HG02852 (cell line): ENCODE measurements around the gene LRP5.
"Not testable (repeated sequence)": the region's sequence is repeated elsewhere in the genome, so short reads cannot be mapped to it uniquely, and the experiment has no call there.

Source experiments
- ATAC-seq: cut with Tn5 transposase; IDR thresholded peaks from one replicate; pipeline ENCODE4 v1.9.1; 2021; ENCODE audit warnings: mild to moderate bottlenecking, moderate library complexity; ENCODE audit not compliant: unreplicated experiment

LRP5 gene

DNA sequence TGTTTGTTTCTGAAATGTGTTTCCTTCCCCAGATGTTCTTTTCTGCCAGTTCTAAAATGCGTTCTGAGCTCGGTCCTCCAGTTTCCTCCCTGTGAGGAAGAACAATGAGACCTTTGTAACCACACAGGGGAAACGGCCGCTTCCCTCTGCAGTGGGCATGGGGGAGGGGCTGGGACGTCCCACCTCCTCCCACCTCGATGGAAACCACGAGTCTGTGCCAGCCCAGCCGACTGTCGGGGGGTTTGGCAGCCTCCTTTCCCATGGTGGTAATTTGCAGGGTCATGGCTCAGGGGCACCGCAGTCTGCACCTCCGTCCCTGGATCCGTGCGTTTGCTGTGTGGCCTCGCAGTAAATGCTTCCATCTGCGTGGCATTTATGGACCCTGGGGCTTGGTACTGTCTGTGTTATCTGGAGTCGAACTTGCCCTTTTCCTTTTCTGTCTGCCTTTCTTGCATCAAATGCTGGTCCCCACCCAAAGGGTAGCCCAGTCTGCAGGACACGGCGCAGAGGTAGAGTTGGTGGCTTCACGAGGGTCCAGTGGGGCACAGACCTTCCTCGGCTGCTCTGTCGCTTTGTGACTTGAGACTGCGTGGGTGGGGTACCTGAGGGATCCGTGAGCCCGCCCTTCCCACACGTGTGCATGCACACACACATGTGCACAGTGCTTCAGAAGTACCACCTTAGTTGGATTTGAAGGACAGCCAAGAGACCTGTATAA lies 16.1 kb downstream of the LRP5 start:
- ATAC-seq: no peak

DNA sequence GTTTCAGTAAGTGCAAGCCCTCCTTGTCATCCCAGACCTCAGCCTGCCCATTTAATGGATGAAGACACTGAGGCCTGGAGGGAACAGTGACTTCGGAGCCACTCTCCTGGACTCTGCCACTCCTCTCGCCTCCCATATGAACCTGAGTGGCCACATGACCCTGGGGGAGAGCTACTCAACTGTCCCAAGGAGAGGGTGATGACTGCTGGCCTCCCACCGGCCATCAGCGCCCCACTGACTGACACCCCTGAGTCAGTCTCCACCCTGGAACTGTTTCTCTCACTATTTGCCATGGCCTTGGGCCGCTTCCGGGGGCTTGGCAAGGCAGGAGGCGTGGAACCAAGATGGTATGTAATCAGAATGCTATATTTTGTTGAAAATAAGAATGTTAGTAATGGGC lies 17.1 kb downstream of the LRP5 start:
- no peak for ATAC-seq

- no peak for ATAC-seq
These were observed 17.7 kb downstream of the LRP5 start for GRCh38 chr11:68329978-68330699.

DNA sequence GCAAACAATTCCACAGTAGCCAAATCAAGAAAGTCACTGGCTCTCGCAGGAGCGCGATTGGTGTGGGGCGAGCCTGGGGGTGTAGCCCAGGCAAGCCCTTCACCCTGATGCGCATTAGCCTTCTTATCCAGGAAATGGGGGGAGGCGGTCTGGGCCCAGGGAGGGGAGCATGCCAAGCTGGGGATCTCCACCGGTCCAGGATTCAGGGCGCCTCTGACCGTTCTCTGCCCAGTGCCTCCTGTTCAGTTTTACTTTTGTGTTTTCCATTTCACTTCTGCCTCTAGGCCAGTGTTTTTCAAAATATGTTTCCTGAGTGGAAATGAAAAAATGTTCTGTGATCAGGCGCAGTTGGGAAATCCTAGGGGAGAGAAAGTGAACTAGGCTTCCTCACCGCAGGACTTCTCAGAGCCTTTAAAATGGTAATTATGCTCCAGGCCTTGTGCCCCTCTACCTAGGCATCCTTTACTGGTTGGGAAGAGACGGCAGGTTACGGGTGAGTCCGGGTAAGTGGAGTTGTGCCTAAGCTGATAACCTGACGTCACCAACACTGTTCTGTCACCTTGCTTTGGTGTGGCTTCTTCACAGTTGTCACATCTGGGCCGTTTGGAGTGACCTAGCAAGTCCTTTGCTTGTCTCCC lies 18.4 kb downstream of the LRP5 start:
- no peak for ATAC-seq

- no peak for ATAC-seq
These were observed 19.1 kb downstream of the LRP5 start for GRCh38 chr11:68331338-68331947.

- no peak for ATAC-seq
These were observed 19.8 kb downstream of the LRP5 start for GRCh38 chr11:68332186-68332585.

DNA sequence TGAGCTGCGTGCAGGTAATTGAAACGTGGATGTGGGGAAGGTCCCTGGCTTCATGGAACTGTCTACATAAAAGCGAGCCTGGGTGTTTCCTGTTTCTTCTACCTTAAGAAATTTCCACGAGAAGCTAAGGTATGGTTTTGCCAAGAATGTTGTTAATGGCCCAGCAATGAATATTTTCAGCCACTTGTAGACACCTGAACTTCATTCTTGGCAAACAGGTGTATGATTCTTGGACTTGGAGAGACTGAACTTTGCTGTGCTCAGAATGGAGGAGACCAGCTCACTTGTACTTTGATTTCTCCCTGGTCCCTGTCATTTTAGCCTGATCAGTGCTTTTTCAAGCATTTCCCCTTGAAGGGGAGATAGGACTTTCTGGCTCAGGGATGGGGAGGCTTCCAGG lies 20.8 kb downstream of the LRP5 start:
- ATAC-seq: no peak

DNA sequence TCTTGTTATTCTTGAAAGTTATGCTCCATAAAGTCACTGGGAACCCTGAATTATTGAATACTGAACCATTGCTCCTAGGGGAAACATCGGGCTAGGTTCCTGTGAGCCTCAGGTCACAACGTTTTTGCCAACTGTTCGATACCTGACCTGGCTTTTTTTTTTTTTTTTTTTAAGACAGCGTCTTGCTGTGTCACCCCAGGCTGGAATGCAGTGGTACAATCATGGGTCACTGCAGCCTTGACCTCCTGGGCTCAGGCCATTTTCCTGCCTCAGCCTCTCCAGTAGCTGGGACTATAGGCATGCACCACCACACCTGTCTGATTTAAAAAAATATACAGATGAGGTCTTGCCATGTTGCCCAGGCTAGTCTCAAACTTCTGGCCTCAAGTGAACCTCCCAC lies 22.5 kb downstream of the LRP5 start:
- no peak for ATAC-seq

GRCh38 chr11:68335683-68336082 lies 23.3 kb downstream of the LRP5 start:
- ATAC-seq: no peak

GRCh38 chr11:68336716-68337115 lies 24.3 kb downstream of the LRP5 start:
- no peak for ATAC-seq

DNA sequence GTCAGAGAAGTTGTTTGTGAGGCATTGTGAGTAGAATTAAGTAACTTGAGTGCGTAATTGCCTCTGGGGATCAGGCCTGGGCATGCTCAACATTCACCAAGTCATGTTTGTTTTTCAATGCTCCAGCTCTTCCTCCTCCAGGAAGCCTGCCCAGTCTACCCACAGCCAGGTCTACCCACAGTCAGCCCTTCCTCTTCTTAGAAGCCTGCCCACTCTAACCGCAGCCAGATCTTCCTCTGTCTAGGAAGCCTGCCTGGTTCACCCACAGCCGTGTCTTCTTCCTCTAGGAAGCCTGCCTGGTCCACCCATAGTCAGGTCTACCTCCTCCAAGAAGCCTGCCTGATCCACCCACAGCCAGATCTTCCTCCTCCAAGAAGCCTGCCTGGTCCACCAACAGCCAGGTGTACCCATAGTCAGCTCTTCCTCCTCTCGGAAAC lies 25.0 kb downstream of the LRP5 start:
- no peak for ATAC-seq

DNA sequence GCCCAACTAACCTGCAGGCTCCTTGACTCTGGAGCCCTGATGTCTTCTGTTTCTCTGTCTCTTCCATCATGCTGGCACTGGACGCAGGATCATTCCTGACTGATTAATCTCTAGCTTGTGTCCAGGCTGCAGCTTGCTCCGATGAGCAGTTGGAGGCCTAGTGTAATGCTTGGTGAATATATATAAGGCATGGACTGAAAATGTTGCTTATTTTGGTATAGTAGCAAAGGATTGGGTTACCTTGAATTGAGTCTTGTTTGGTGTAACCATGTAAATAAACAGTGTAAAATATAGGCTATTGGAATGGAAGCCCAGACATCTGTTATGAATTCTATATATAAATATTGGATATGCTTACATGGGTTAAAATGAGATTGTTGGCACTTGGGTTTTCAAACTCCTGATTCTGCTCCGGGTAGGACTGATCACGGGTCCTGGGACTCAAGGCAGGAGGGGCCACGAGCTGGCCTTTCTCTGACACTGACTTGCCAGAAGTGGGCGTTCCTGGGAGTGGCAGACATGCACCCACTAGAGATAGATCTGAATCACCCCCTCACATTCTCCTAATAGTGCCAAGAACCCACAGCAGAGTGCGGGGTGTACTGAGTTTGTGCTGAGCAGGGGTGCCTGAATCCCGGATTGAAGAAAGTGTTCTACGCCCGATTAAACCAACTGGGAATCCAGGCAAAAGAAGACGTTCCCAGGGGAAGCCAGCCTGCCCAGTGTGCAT lies 25.8 kb downstream of the LRP5 start:
- ATAC-seq: no peak

DNA sequence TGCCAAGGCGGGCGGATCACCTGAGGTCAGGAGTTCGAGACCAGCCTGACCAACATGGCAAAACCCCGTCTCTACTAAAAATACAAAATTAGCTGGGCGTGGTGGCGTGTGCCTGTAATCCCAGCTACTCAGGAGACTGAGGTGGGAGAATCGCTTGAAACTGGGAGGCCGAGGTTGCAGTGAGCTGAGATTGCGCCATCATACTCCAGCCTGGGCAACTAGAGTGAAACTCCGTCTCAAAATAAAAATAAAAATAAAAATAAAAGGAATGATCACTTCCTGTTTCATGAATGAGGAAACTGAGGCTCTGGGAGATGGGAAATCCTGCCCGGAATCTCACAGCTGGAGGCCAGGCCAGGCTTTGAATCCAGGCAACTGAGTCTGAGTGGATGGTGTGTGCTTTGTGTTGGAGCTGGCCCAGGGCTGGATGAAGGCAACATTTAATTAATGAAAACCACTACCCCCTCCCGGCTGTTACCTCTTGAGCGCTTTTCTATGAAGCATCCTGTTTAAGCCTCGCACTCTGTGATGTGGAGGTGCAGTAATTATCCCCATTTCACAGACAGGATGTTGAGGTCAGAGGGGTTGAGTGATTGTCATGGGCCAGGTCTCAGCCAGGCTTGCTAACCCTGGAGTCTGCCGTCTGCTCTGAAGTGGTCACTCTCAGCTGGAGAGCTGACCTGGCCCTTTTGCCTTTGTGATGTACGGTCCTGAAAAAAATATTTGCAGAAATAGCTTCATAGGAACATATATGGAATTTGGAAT lies 27.8 kb downstream of the LRP5 start:
- ATAC-seq: no peak

DNA sequence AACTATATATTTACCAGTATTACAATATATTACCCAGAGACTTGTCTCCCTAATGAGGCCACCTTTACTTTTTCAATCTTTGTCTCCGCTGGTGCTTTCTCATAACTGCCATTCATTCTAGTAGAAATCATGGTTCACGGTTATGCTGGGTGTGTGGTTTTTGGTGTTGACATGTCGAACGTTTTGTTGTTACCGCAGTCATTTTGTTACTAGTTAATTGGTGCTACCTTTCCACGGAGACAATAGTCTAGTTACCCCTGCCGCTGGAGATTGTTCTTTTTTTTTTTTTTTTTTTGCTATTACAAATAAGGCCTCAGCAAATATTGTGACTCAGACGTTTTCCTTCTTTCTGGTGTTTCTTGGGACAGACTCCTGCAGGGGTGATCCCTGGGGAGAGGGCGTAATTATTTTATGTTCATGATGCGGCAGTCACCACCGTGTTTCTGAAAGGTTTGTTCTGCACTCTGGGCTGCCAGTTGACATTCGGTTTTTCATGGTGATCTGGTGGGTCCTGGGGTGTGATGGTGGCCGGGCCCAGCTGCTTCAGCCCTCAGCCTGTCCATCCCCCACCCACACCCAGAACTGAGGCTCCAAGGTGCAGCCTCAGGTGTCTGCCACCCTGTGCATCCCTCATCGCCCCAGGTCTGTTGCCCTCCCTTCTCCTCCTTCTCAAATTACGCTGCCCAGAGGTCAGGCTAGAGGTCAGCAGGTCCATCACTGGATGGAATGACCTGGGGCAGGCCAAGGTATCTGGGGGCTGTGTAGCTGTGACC lies 28.6 kb downstream of the LRP5 start:
- no peak for ATAC-seq

DNA sequence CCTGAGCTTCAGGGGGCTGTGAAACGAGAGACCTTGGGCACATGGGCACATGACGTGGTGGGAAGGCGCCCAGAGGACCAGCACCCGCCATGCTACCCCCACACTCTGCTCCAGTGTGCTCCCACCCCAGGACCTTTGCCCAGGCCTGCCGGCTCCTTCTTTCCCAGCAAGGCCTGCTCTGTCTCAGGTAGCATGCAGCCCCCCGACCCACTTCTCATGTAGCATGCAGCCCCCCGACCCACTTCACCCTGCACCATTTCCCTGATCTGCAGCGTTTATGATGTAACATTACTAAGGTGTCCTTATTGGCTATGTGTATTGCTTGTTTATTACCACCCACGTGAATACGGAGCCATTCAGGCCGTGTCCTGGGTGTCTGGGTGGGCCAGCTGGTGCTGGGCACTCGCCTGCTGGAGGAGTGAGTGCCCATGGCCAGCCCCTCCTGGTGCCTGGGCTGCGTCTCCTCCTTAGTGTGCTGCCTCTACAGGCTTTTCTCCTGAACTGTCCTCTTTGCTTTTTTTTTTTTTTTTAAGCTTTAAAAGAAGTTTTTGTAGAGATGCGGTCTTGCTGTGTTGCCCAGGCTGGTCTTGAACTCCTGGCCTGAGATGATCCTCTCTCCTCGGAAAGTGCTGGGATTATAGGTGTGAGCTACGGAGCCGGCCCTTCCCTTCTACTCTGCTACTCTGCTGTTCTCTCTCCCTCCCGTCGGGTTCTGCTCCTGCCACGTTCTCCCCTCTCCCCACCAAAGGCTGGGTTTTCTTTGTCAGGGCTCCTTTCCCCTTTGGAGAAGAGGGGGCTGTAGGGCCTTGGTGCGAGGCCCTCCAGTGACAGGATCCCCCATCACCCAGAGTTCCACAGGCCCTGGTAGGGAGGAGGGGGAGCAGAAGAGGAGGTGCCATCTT lies 29.4 kb downstream of the LRP5 start:
- ATAC-seq: no peak

GRCh38 chr11:68342459-68343158 lies 30.2 kb downstream of the LRP5 start:
- ATAC-seq: no peak

DNA sequence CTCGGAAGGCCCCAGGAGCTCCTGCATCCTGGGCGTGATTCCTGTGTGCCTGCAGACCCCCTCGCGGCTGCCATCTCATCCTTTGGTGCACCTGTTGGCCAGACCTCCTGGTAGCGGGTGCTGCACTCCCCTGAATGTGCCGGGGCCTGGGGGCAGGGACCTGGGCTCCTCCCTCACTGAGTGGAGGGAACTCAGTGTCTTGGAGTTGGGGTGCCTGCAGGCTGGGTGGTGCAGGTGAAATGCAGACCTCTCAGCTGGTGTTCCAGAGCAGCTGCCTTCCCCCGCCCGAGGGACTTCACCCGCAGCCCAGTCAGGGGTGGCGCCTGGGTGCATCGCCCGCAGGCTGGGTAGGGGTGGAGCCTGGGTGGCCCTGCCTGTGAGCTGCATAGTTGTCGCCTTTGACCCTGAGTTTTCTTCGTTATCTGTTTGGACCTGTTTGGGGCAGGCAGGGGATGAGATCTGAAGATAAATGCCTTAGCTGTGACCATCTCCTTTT lies 31.4 kb downstream of the LRP5 start:
- no peak for ATAC-seq

GRCh38 chr11:68344821-68345220 lies 32.4 kb downstream of the LRP5 start:
- not testable (repeated sequence) for ATAC-seq
